Stimulated activated CD4-positive, alpha-beta T cell treated with anti-CD3 and anti-CD28 coated beads, TNF-alpha, amount 100 ng/mL, for 4 hours (primary cell): Measurements from ENCODE around the gene GUCD1.
A peak's percentile ranks its signal among the peaks of the same experiment; 100 is the strongest.

Source experiments
- DNase-seq, 3 experiments: peaks; one replicate each; pipeline ENCODE4 v3.0.0-alpha.2; 2020; ENCODE audit warnings: low read depth in 3 of 3

The GUCD1 gene

GRCh38 chr22:24503843-24504338 is 51.0 kb downstream of the GUCD1 start:
- DNase-seq, result no peak

GRCh38 chr22:24503137-24503842 is 51.6 kb downstream of the GUCD1 start:
- peak; percentile 32 to 37 (median 34) for DNase-seq

GRCh38 chr22:24502541-24502940 is 52.4 kb downstream of the GUCD1 start:
- no peak for DNase-seq

- DNase-seq, result no peak
Measured at GRCh38 chr22:24502034-24502433, 52.9 kb downstream of the GUCD1 start.

DNA sequence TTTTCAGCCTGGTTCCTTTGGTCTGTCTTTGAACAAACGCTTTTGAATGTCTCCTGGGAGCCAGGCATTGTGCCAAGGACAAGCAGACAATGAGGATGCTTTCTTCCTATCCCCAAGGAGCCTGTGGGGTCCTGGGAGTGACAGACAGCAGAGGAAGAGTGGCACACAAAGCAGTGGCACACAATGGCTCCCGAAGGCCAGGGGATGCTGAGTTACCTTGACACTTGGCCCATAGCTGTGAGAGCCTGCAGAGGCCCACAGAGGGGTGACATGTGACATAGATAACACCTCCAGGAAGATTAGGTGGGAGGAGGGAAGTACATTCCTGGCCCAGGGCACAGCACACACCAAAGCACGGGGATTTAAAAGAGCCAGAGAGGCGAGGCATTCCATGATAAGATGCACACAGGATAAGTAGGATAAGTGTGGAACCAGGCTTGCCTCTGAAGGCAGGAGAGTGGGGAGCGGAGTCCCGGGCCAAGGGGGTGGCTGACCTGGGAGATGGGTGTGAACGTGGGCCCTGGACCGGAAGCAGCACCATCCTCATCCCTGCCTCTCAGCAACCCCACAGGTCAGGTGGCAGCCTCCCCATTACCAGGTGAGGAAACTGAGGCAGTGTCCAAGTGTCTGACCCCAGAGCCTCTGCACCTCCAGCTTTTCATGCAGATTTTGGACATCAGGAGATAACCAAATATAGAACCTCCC is 53.5 kb downstream of the GUCD1 start:
- no peak for DNase-seq

DNA sequence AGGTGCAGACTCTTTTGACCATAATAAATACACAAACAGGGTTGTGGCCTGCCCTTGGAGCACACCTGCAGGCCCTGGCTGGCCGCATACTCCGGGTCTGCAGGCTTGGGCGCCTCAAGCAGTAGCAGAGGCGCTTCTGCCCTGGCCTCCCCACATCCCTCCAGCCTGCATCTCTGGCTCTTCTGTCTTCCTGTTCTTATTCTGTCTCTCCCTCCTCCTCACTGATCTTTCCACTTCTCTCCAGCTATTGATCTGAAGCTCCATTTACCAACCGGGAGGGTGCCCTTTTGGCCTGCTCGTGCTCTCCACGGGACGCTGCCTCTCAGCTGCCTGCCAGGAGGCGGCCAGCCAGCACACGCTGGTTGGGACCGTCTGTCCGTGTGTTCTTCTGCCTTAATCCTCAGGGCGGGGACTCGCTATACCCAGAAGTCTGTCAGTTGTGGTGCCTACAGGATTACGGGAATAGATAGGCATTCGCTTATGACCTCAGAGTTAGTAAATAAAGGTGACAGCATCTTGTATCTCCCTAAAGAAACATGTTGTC is 54.6 kb downstream of the GUCD1 start:
- DNase-seq, result no peak

DNA sequence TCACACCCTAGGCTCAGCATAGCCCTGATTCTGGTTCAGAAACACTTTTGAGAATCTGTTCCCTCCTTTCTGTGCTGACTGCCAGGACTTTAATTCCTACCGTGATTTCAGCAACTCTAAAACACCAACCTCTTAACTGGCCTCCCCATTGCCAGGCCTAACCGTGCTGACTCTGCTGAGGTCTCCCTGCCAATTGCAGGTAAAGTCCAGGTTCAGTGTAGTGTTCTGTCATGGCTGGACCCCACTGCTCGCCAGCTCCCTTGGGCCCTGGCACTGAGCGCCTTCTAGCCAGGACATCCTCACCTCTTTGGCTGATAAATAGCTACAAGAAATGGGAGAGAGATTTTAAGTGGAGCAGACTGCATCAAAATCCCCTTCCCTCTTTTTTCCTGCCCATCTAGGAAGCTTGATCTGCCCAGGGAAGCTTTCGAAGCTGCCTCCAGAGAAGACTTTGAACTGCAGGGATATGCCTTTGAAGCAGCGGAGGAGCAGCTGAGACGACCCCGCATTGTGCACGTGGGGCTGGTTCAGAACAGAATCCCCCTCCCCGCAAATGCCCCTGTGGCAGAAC is 55.1 kb downstream of the GUCD1 start:
- DNase-seq, result no peak

- DNase-seq, result no peak
Measured at GRCh38 chr22:24498824-24499223, 56.1 kb downstream of the GUCD1 start.

DNA sequence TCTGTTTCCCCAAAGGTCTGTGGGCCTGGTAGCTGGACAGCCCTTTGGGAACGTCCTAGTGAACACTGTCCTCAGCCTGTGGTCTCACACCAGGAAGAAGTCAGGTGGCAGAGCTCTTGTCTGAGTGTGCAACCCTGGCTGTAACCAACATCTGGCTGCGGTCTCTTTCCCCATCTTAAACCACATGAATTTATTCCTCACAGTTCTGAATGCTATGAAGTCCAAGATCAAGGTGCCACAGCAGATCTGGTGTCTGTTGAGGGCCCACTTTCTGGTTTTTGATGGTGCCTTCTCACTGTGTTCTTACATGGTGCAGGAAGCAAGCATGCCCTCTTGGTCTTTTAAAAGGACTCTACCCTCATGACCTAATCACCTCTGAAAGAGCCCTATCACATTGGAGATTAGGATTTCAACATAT is 57.1 kb downstream of the GUCD1 start:
- DNase-seq, result no peak

DNA sequence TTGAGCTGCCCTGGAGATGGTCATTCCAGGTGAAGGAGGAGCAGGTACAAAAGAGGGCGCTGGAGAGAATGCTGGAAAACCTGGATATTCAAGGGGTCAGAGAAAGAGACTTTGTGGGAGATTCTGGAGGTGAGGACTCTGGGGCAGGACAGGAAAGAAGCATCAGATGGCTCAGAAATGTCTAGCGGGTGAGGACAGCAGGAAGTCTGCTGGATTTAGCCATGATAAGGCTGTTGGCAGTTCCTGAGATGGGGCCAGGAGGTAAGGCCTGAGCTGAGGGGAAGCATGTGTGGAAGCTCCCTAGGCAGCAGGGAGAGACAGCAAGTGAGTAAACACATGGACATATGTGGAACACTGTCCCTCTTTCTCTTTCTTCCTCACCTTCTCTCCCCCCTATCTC is 58.3 kb downstream of the GUCD1 start:
- no peak for DNase-seq

GRCh38 chr22:24496234-24496633 is 58.7 kb downstream of the GUCD1 start:
- no peak for DNase-seq

DNA sequence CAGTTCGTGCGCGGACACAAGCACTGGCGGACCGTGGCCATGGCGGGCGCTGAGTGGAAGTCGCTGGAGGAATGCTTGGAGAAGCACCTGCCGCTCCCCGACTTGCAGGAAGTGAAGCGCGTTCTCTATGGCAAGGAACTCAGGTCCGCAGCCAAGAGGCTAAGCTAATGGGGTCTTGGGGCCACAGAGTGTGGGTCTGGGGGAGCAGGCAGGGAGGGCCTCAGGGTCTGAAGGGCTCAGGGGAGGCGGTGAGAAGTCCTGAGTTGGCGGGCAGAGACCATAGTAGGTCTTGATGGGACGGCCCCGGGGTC is 59.6 kb downstream of the GUCD1 start:
- DNase-seq, result no peak

DNA sequence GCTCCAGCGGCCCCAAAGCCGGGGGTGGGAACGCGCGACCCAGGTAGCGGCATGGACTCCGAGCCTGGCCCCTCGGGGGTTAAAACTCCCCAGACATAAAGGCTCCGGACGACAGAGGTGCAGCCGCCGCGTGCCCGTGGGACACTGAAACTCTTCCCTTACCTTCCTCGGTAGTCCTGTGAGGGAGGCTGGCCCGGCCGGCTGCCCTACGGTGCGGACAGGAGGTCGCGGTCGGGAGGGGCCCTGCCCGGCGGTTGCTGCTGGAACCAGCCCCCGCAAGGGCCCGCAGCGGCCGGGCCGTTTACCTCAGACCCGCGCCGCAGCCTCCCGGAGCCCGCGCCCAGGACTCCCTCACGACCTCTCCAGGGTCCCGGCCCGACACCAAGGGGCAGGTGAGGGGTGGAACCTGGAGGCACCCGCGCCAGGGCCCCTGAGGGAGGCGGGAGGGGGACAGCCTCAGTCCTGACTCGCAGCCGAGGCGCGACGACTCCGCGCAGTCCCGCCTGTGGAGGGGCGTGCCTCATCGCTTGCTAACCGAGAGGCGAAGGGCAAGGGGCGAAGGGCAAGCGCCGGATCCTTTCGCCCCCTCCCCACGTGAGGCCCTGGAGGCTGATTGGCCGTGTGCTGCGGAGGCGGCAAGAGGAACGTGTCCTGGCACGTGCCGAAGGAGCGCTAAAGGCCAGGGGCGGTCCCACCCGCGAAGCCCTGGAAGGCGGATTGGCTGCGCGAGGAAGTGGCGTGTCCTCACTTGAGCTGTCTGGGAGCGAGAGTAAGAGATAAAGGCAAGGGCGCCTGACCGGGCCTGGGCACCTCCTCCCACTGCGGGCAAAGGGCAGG is 60.2 kb downstream of the GUCD1 start, which contains the start of gene UPB1:
Gene UPB1, plus strand, starts transcription at position 805 of the 837 bp plus-strand sequence. CDS start 72 bp downstream, outside the sequence.
- DNase-seq, result no peak

- DNase-seq, result no peak
Measured at GRCh38 chr22:24494167-24494527, 60.8 kb downstream of the GUCD1 start.

GRCh38 chr22:24492391-24492790 is 62.5 kb downstream of the GUCD1 start:
- DNase-seq, result no peak
